Measurements from ENCODE around the gene AGBL4.

- TF ChIP-seq PHB2 (IDR thresholded peaks at IDR 0.05; ENCODE audit: partially characterized antibody) (no peak), ZKSCAN8 (CRISPR knock-in tag; IDR thresholded peaks at IDR 0.05; ENCODE audit: borderline replicate concordance) (no peak), RAD21 (CRISPR knock-in tag; IDR thresholded peaks at IDR 0.05) (no peak), KDM5A (IDR thresholded peaks at IDR 0.05; ENCODE audit: borderline replicate concordance, low read length) (no peak), NR2C2 (CRISPR knock-in tag; IDR thresholded peaks at IDR 0.05; ENCODE audit: borderline replicate concordance) (no peak), SP140L (CRISPR knock-in tag; IDR thresholded peaks at IDR 0.05; ENCODE audit: borderline replicate concordance) (no peak), FOXM1 (CRISPR knock-in tag; IDR thresholded peaks at IDR 0.05) (no peak), SMAD3 (CRISPR knock-in tag; IDR thresholded peaks at IDR 0.05) (no peak)
- TF ChIP-seq, protein P1, sequence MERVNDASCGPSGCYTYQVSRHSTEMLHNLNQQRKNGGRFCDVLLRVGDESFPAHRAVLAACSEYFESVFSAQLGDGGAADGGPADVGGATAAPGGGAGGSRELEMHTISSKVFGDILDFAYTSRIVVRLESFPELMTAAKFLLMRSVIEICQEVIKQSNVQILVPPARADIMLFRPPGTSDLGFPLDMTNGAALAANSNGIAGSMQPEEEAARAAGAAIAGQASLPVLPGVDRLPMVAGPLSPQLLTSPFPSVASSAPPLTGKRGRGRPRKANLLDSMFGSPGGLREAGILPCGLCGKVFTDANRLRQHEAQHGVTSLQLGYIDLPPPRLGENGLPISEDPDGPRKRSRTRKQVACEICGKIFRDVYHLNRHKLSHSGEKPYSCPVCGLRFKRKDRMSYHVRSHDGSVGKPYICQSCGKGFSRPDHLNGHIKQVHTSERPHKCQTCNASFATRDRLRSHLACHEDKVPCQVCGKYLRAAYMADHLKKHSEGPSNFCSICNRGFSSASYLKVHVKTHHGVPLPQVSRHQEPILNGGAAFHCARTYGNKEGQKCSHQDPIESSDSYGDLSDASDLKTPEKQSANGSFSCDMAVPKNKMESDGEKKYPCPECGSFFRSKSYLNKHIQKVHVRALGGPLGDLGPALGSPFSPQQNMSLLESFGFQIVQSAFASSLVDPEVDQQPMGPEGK (CRISPR knock-in tag; IDR thresholded peaks at IDR 0.05), result no peak
These were observed 615.4 kb downstream of the AGBL4 start for GRCh38 chr1:49408346-49408745.
